H4 (cell line): ENCODE results near the gene PRR4. TPM values are rescaled to one million over a fixed set of nuclear protein-coding genes. Genes with fewer than 3 reads are reported as not detected.

Experiments
- DNase-seq: peaks from one replicate; pipeline ENCODE4 v3.0.0-alpha.2; 2015; ENCODE audit warnings: low spot score
- total RNA-seq: library from RNA; depleted of rRNA; stranded (reverse); fragments of >200 nt; shearing (Covaris generic); gene quantifications from 2 replicates; pipeline ENCODE4 v1.2.3, GENCODE V29; 2014; rRNA removed

Gene PRR4
- total RNA-seq, 1 experiment from 2014 or later, result 0.87 TPM

DNA sequence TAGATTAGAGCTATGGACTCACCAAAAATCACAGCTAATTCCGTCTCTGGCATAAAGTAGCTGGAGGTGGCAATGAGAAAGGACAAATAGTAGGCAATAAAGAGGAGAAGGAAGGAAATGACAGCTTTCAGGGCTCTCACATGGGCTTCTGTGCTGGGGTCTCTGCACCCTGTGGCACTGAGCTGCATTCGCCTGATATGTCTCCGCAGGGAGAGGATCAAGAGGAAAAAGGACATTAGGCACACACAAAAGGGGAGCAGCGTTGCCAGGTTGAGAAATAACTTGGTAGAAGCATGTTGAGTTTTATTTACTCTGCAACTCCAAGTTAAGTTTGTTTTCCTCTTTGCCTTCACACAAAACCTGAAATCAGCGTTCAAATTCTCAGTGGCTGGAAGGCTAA, 47.5 kb downstream of the PRR4 start:
- no peak for DNase-seq

Other genes with a start within 250 kb of the PRR4 start
- 63.2 and 116 TPM in 2 replicates for gene MAGOHB, start 235.9 kb downstream of the PRR4 start, total RNA-seq
- 3.3 and 3.8 TPM in 2 replicates for gene STYK1, start 175.4 kb downstream of the PRR4 start, total RNA-seq
- gene YBX3, start 126.2 kb downstream of the PRR4 start, total RNA-seq, result 55.7 and 96.7 TPM in 2 replicates
- gene TAS2R7, start 46.8 kb downstream of the PRR4 start, total RNA-seq, result not detected in 2 replicates
- gene TAS2R8, start 42.2 kb downstream of the PRR4 start, total RNA-seq, result not detected in 2 replicates
- not detected in 2 replicates for gene TAS2R9, start 39.3 kb downstream of the PRR4 start, total RNA-seq
- 0.08 TPM in 1 of 2 replicates, not detected in the other for gene TAS2R10, start 23.1 kb downstream of the PRR4 start, total RNA-seq
- 7.4 and 9.9 TPM in 2 replicates for gene PRH1, start 34.8 kb upstream of the PRR4 start, total RNA-seq
- 0.08 and 0.17 TPM in 2 replicates for gene TAS2R13, start 60.1 kb upstream of the PRR4 start, total RNA-seq
- not detected in 2 replicates for gene PRH2, start 79.8 kb upstream of the PRR4 start, total RNA-seq
- 1.6 and 3.3 TPM in 2 replicates for gene TAS2R14, start 89.8 kb upstream of the PRR4 start, total RNA-seq
- gene TAS2R50, start 137.4 kb upstream of the PRR4 start, total RNA-seq, result not detected in 2 replicates
- gene TAS2R20, start 148.8 kb upstream of the PRR4 start, total RNA-seq, result 0.62 TPM in 1 of 2 replicates, not detected in the other
- 0.21 TPM in 1 of 2 replicates, not detected in the other for gene TAS2R19, start 173.1 kb upstream of the PRR4 start, total RNA-seq
- 1.4 TPM in 1 of 2 replicates, not detected in the other for gene TAS2R31, start 181.9 kb upstream of the PRR4 start, total RNA-seq
- 0.23 TPM in 1 of 2 replicates, not detected in the other for gene TAS2R46, start 212.8 kb upstream of the PRR4 start, total RNA-seq
- not detected in 2 replicates for gene TAS2R43, start 242.8 kb upstream of the PRR4 start, total RNA-seq